GM12892 (cell line): Measurements from ENCODE around the gene FCSK.

Experiments
- POLR2A ChIP-seq: IDR thresholded peaks from 2 replicates; pipeline ENCODE4 v1.6.1; 2011; ENCODE audit warnings: low read depth, low read length, control low read depth
- POLR2AphosphoS5 ChIP-seq: IDR thresholded peaks from 2 replicates; pipeline ENCODE4 v1.6.1; 2011; ENCODE audit warnings: low read depth, low read length, control low read depth

DNA sequence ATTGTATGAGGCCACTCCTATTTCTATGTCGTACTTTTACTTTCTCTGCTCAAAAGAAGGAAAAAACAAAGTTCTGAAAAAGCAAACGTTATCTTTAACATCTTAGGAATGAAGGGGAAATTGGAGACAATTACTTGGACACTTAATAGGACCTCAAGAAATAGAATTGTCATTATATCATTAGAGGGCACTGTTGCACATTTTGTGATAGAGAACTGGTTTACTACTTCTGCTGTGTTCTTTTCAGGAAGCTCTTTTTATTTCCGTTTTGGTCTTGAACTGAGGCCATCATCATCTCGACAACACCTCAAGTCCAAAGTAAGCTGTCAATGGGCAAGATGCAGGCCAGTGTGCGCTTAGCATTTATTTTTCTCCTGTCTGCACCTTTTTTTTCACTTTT, 54.4 kb downstream of the FCSK start:
- TF ChIP-seq POLR2AphosphoS5 = no peak
- no peak for TF ChIP-seq POLR2A
